Fibroblast of lung (primary cell): ENCODE measurements around the gene FDX1.

Experiments used
- EZH2 ChIP-seq: IDR thresholded peaks from 2 replicates; pipeline ENCODE4 v1.5.1; 2012; ENCODE audit warnings: low read length, control low read depth, mild to moderate bottlenecking; ENCODE audit errors: missing control alignments
- TF ChIP-seq, protein P1 (sequence below), 2 donors: IDR thresholded peaks in 1 of 2; conservative IDR thresholded peaks in 1 of 2; 1 replicate in 1 of 2; 2 replicates in 1 of 2; pipeline ENCODE4 v1.5.1; 2011 to 2012; ENCODE audit warnings: low read length in 2 of 2, control low read depth in 1 of 2, inconsistent platforms in 1 of 2, low read depth in 1 of 2, mild to moderate bottlenecking in 1 of 2

DNA sequence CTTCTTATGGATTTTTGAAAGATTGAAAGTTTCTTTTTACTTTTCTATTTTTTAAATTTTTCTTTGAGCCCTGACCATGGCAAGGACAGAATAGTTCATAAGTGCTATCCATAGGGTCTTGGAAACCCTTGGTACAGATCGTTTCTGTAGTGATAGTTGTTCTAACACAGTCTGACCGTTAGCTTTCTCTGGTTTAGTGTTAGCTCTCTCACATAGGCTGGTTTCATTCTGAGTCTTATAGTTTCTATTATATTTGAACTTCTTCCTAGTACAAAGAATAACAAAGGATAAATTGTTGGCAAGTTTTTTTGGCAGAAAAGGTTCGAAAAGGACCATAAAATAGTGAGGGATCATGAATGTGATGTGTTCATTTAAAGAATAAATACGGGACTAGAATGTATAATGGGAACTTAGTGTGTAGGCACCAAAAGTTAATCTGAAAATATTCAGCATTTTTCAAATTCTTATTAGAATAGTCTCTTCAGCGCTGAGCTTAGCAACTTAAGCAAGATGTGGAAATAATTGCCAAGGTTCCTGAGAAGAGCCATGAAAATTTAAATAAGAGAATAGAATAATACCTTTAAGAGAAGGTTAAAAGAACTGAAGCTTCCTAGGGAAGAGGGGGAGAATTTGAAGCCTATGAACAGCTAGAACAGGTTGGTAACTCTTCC lies 24.1 kb downstream of the FDX1 start:
- TF ChIP-seq, protein P1, sequence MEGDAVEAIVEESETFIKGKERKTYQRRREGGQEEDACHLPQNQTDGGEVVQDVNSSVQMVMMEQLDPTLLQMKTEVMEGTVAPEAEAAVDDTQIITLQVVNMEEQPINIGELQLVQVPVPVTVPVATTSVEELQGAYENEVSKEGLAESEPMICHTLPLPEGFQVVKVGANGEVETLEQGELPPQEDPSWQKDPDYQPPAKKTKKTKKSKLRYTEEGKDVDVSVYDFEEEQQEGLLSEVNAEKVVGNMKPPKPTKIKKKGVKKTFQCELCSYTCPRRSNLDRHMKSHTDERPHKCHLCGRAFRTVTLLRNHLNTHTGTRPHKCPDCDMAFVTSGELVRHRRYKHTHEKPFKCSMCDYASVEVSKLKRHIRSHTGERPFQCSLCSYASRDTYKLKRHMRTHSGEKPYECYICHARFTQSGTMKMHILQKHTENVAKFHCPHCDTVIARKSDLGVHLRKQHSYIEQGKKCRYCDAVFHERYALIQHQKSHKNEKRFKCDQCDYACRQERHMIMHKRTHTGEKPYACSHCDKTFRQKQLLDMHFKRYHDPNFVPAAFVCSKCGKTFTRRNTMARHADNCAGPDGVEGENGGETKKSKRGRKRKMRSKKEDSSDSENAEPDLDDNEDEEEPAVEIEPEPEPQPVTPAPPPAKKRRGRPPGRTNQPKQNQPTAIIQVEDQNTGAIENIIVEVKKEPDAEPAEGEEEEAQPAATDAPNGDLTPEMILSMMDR (conservative IDR thresholded peaks at IDR 0.05 in 1 of 2, IDR thresholded peaks at IDR 0.05 in 1 of 2; ENCODE audit: low read depth in 1 of 2, low read length in 2 of 2), result no peak
- no peak for TF ChIP-seq EZH2
